HK-2 (cell line): ENCODE data around the gene TXNRD2.

Experiments
- DNase-seq: peaks from one replicate; pipeline ENCODE4 v3.0.0-alpha.2; 2018; ENCODE audit not compliant: unreplicated experiment

The TXNRD2 gene

GRCh38 chr22:19905347-19906276 lies 36.0 kb downstream of the TXNRD2 start:
- no peak for DNase-seq

GRCh38 chr22:19904935-19905334 lies 36.7 kb downstream of the TXNRD2 start:
- no peak for DNase-seq

DNA sequence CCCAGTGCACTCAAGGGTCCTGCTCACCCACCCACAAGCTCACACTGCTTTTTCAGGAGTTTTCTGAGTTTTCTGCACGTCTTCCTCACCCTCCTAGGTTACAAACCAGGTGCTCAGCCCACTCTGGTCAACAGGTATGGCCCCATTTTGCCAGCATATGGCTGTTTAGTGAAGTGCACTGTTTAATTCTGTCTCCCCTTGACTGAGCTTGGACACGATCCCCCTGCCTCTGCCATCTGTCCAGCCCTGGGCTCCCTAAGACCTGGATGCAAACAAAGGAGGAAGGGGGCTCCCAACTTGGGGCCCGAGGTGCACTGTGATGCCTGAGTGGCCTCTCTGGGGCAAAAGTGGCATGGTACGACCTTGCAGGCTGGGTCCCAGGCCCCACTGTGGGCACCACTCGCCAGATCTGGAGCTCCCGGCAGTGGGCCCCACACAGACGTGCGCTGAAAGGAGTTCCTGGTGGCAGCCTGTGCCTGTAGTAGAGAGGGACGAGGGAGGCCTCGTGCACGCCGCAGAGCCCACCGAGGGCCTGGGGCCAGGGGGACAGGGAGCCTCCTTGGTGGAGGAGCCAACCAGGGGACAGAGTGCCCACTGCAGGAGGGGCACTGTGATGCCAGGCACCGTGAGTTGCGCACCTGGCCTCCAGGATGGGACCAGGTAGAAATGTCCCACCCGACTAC lies 37.3 kb downstream of the TXNRD2 start:
- no peak for DNase-seq

DNA sequence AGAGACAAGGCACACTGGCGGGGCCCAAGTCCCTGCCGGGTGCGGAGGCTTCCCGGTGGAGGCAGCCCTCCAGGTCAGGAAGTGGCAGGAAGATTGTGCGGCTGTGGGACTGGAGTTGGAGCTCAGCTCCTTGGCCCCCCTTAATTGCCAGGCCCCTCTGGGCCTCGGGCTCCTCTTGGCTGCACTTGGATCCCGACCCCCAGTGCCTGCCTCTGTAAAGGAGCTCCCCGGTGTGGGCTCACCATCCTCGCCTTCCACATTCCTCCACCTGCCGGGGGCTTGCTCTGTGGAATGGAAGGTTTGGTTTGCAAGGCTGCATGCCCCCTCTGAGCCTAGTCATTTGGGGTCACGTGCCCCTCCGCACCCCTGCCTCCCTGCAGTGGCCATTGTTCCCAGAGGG lies 38.1 kb downstream of the TXNRD2 start:
- no peak for DNase-seq

DNA sequence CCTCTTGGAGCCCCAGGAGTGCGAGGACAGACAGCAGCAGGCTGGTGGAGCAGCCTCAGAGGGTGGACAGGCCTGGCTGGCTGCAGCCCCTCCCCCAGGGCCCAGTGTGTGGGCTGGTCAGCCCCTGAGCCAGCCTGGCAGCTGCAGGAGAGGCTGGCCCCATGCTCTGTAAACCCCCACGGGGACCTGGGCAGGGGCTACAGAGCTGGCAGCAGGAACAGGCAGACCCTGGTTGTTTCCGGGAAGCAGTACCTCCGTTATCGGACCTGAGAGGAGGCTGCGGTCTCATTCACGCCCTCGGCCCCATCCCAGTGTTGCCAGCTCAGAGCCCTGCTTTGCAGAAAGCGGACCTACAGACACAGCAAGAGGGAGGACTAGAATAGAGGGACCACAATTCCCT lies 38.6 kb downstream of the TXNRD2 start:
- DNase-seq: no peak

GRCh38 chr22:19902245-19902715 lies 39.3 kb downstream of the TXNRD2 start:
- no peak for DNase-seq

GRCh38 chr22:19901577-19902244 lies 39.9 kb downstream of the TXNRD2 start:
- no peak for DNase-seq

GRCh38 chr22:19900707-19901436 lies 40.7 kb downstream of the TXNRD2 start:
- DNase-seq: no peak

DNA sequence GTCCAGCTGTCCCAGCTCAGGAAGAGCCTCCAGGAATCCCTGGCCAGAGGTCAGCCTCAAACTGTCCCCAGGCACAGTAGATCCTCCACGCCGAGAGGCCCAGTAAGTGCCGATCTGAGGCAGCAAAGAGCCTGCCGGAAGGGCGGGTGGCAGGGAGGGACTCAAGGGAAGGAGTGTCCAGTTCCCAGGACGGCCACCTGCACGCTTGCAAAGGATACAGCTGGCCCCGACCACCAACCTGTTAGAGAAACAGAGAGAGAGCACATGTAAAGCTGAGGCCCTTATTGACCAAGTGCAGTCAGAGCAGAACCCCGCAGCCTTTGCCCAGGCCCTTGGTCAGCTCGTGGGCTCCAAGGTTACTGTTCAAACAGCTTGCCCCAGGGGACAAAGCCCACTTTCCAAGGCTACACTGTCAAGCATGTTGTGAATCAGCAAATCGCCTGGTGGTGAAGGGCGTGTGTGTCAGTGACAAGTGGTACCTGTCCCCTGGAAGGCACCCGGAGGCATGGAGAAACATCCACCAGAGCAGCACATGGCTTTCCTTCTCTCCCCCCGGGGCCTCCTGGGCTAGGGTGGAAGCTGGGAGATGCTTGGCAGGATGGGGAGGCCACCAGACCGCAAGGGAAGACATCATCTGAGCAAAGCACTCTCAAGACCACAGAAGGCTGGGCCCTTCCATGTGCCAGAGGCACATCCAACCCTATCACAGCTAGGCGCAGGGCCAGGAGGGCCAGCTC lies 42.6 kb downstream of the TXNRD2 start:
- no peak for DNase-seq

GRCh38 chr22:19898145-19898544 lies 43.5 kb downstream of the TXNRD2 start:
- DNase-seq: no peak

DNA sequence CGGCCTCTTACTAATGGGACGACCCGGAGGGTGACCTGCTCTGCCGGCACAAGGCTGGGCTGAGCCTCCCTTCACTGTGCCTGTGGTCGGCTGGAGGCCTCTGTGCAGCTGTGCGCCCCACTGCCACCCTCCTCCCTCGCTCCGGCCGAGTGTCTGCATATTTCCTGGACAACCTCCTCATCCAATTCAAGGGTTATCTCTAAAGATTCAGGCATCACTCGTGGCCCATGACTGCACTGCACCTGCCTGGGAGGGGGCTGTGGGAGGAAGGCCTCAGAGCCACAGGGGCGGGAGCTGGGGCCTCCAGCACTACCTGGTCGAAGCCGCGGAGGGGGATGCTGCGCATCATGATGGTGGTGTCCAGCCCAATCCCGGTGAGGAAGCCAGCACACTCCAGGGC lies 43.9 kb downstream of the TXNRD2 start:
- DNase-seq: no peak

GRCh38 chr22:19896665-19897355 lies 44.8 kb downstream of the TXNRD2 start:
- DNase-seq: no peak

GRCh38 chr22:19895160-19895849 lies 46.3 kb downstream of the TXNRD2 start:
- DNase-seq: no peak

GRCh38 chr22:19893363-19893762 lies 48.3 kb downstream of the TXNRD2 start:
- DNase-seq: no peak

- peak; percentile 48 for DNase-seq
Measured at GRCh38 chr22:19892925-19893324, 48.7 kb downstream of the TXNRD2 start.

DNA sequence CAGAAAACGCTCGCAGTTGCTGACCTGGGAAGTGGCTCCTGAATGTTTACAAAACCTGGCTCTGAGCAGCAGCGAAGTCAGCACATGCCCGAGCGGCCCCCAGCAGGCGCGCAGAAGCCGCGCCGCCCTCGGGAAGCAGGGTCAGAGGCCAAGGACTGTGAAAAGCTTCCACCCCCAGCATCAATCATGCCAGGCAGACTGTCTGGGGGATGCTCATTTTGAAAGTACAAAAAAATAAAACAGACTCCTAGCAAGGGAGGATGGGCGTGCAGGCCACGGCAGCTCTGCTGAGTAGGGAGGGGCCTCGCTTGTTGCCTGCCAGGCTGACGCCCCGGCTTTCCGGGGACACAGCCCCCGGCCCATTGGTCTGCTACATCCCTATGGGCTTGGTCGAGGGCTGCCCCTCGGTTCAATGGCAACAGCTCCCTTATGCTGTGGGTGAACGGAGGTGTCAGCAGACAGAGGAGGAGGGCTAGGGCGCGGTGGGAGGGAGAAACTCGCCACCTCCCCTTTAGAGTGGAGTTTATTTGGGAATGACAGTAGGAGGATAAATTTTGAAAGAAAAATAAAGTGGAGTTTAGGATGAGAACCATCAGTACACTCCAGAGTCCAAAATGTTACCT lies 49.2 kb downstream of the TXNRD2 start:
- peak; percentile 48 for DNase-seq

- peak; percentile 75 for DNase-seq
Measured at GRCh38 chr22:19891317-19892256, 50.0 kb downstream of the TXNRD2 start.
